WERI-Rb-1 (cell line): ENCODE results near the gene TEX19.
A peak's percentile ranks its signal among the peaks of the same experiment; 100 is the strongest.
"Not testable (repeated sequence)": the region's sequence is repeated elsewhere in the genome, so short reads cannot be mapped to it uniquely, and the experiment has no call there.

ENCODE experiments used
- DNase-seq: peaks from one replicate; pipeline ENCODE4 v3.0.0-alpha.2; 2020
- H3K27ac ChIP-seq: fragments of 250-450 bp; sonication (Bioruptor Pico); 2 replicates; pipeline ENCODE4 v1.5.1; 2020; ENCODE audit warnings: mild to moderate bottlenecking, moderate library complexity
- H3K27me3 ChIP-seq: fragments of 250-450 bp; sonication (Bioruptor Pico); 2 replicates; pipeline ENCODE4 v1.5.1; 2021; ENCODE audit warnings: mild to moderate bottlenecking, low read depth, moderate library complexity; ENCODE audit not compliant: insufficient read depth, severe bottlenecking
- H3K36me3 ChIP-seq: fragments of 250-450 bp; sonication (Bioruptor Pico); 2 replicates; pipeline ENCODE4 v1.5.1; 2020; ENCODE audit warnings: mild to moderate bottlenecking, moderate library complexity
- H3K4me3 ChIP-seq: 2 replicates; pipeline ENCODE4 v1.5.1; 2011; ENCODE audit warnings: low read depth, mild to moderate bottlenecking, control low read depth, low read length
- H3K9me3 ChIP-seq: fragments of 250-450 bp; sonication (Bioruptor Pico); 2 replicates; pipeline ENCODE4 v1.5.1; 2021; ENCODE audit warnings: mild to moderate bottlenecking, moderate library complexity; ENCODE audit not compliant: severe bottlenecking
- TF ChIP-seq, protein P1 (sequence below): IDR thresholded peaks from 2 replicates; pipeline ENCODE4 v1.5.1; 2011; ENCODE audit warnings: low read depth, mild to moderate bottlenecking, control low read depth, inconsistent platforms, low read length

TEX19 gene

GRCh38 chr17:82354804-82355308 lies 4.2 kb upstream of the TEX19 start:
- Histone ChIP-seq H3K27ac (no peak overlapping the region), H3K9me3 (no peaks in the 10 kb centered on the region), H3K27me3 (no peaks in the 10 kb centered on the region), H3K4me3 (no peak overlapping the region), H3K36me3 (no peaks in the 10 kb centered on the region)
- no peak for DNase-seq
- TF ChIP-seq, protein P1, sequence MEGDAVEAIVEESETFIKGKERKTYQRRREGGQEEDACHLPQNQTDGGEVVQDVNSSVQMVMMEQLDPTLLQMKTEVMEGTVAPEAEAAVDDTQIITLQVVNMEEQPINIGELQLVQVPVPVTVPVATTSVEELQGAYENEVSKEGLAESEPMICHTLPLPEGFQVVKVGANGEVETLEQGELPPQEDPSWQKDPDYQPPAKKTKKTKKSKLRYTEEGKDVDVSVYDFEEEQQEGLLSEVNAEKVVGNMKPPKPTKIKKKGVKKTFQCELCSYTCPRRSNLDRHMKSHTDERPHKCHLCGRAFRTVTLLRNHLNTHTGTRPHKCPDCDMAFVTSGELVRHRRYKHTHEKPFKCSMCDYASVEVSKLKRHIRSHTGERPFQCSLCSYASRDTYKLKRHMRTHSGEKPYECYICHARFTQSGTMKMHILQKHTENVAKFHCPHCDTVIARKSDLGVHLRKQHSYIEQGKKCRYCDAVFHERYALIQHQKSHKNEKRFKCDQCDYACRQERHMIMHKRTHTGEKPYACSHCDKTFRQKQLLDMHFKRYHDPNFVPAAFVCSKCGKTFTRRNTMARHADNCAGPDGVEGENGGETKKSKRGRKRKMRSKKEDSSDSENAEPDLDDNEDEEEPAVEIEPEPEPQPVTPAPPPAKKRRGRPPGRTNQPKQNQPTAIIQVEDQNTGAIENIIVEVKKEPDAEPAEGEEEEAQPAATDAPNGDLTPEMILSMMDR: no peak

GRCh38 chr17:82355770-82356427 lies 3.1 kb upstream of the TEX19 start:
- no peaks in the 10 kb centered on the region for H3K36me3 ChIP-seq
- TF ChIP-seq, protein P1: no peak
- no peak overlapping the region for H3K4me3 ChIP-seq
- H3K27me3 ChIP-seq: no peaks in the 10 kb centered on the region
- no peaks in the 10 kb centered on the region for H3K9me3 ChIP-seq
- no peak overlapping the region for H3K27ac ChIP-seq
- no peak for DNase-seq

GRCh38 chr17:82356845-82357355 lies 2.1 kb upstream of the TEX19 start:
- Histone ChIP-seq H3K9me3 (no peaks in the 10 kb centered on the region), H3K4me3 (no peak overlapping the region), H3K27ac (peak overlapping the region; percentile 40), H3K27me3 (no peaks in the 10 kb centered on the region), H3K36me3 (no peaks in the 10 kb centered on the region)
- TF ChIP-seq, protein P1: peak; percentile 40
- peak; percentile 89 for DNase-seq

DNA sequence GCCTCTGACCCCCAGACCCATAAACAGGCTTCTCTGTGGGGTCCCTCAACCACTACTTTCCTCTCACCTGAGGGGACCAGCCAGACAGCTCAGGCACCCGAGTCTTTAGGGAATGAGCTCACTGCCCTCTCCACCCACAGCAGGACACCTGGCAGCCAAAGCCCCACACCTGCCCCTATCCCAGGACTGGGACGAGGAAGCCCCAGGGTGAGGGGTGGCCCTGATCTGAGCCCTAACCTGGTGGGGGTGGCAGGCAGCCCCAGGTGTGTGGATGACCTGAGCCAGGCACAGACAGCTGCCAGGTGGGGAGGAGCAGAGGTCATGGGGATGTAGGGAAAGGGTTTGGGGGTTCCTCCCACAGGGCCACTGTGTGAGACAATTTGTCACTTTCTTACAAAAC lies 1.7 kb upstream of the TEX19 start:
- DNase-seq: no peak
- no peaks in the 10 kb centered on the region for H3K9me3 ChIP-seq
- no peaks in the 10 kb centered on the region for H3K36me3 ChIP-seq
- H3K27ac ChIP-seq: no peak overlapping the region; the same call in 1 of the 2 replicates
- H3K27me3 ChIP-seq: no peaks in the 10 kb centered on the region
- TF ChIP-seq, protein P1: no peak
- no peak overlapping the region for H3K4me3 ChIP-seq

- H3K27ac ChIP-seq, H3K4me3 ChIP-seq, H3K9me3 ChIP-seq, H3K36me3 ChIP-seq, H3K27me3 ChIP-seq, DNase-seq: not testable (repeated sequence)
Observed at GRCh38 chr17:82359451-82360074, 516 bp downstream of the TEX19 start.

GRCh38 chr17:82361885-82362633 lies 3.0 kb downstream of the TEX19 start:
- Histone ChIP-seq H3K27me3 (no peaks in the 10 kb centered on the region), H3K27ac (no peak overlapping the region), H3K9me3 (no peaks in the 10 kb centered on the region), H3K4me3 (no peak overlapping the region), H3K36me3 (no peaks in the 10 kb centered on the region)
- TF ChIP-seq, protein P1: no peak
- DNase-seq: no peak
